Skeletal muscle satellite cell (primary cell): Measurements from ENCODE around the gene MEI4.

Experiments used
- H3K27me3 ChIP-seq: 2 replicates; pipeline ENCODE4 v1.7.0; 2013; ENCODE audit warnings: low read length; ENCODE audit not compliant: control insufficient read depth, insufficient read depth
- H3K36me3 ChIP-seq: 2 replicates; pipeline ENCODE4 v1.7.0; 2013; ENCODE audit warnings: mild to moderate bottlenecking, control low read depth, low read length; ENCODE audit not compliant: insufficient read depth
- H3K4me1 ChIP-seq: 2 replicates; pipeline ENCODE4 v1.7.0; 2013; ENCODE audit warnings: low read length; ENCODE audit not compliant: control insufficient read depth, insufficient read depth
- H3K4me2 ChIP-seq: 2 replicates; pipeline ENCODE4 v1.7.0; 2013; ENCODE audit warnings: mild to moderate bottlenecking, low read length
- H3K4me3 ChIP-seq: 2 replicates; pipeline ENCODE4 v1.7.0; 2013; ENCODE audit warnings: low read length
- H3K9ac ChIP-seq: 2 replicates; pipeline ENCODE4 v1.7.0; 2013; ENCODE audit warnings: mild to moderate bottlenecking, low read depth, low read length, moderate library complexity
- H3K9me3 ChIP-seq: replicated peaks from 2 replicates; pipeline ENCODE4 v1.7.0; 2013; ENCODE audit warnings: mild to moderate bottlenecking, control low read depth, low read length

The MEI4 gene

DNA sequence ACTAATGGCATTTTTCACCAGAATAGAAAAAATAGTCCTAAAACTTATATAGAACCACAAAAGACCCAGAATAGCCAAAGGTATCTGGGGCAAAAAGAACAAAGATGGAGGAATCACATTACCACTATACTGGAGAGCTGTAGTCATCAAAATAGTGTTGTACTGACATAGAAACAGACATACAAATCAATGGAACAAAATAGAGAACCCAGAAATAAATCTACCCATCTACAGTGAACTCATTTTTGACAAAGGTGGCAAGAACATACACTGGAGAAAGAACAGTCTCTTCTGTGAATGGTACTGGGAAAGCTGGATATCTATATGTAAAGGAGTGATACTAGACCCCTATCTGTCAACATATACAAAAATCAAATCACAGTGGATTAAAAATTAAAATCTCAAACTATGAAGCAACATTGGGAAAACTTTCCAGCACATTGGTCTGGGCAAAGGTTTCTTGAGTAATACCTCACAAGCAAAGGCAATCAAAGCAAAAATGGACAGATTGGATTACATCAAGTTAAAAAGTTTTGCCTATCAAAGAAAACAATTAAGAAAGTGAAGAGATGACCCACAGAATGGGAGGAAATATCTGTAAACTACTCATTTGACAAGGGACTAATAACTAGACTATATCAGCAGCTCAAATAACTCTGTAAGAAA is 120.5 kb downstream of the MEI4 start:
- Histone ChIP-seq H3K4me3 (no peak overlapping the region), H3K4me2 (no peak overlapping the region), H3K36me3 (no peaks in the 10 kb centered on the region), H3K9ac (no peak overlapping the region), H3K4me1 (no peaks in the 10 kb centered on the region), H3K27me3 (no peaks in the 10 kb centered on the region), H3K9me3 (no peaks in the 10 kb centered on the region)

- Histone ChIP-seq H3K4me3 (no peak overlapping the region), H3K4me2 (no peak overlapping the region), H3K27me3 (no peaks in the 10 kb centered on the region), H3K9ac (no peak overlapping the region), H3K9me3 (no peaks in the 10 kb centered on the region), H3K36me3 (no peaks in the 10 kb centered on the region), H3K4me1 (no peaks in the 10 kb centered on the region)
Observed at GRCh38 chr6:77774457-77774856, 121.6 kb downstream of the MEI4 start.

DNA sequence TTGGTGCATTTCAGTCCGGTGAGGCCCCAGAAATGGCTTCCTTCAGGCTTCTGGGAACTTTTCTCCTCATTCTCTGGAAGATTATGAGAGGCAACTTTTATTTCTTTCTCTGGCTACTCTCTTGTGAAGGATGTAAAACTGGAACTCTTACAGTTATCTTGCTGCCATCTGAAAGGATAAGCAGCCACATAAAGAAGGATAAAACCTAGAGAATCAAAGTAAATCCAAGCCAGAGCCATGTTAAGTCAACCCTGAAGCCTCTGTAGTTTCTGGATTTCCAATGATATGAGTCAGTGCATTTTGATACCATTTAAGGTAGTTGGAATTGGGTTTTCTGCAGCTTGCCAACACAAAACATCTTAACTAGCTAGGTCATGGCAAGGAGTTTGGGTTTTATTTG is 123.6 kb downstream of the MEI4 start:
- Histone ChIP-seq H3K4me2 (no peak overlapping the region), H3K9ac (no peak overlapping the region), H3K4me3 (no peak overlapping the region), H3K27me3 (no peaks in the 10 kb centered on the region), H3K36me3 (no peaks in the 10 kb centered on the region), H3K4me1 (no peaks in the 10 kb centered on the region), H3K9me3 (no peaks in the 10 kb centered on the region)

DNA sequence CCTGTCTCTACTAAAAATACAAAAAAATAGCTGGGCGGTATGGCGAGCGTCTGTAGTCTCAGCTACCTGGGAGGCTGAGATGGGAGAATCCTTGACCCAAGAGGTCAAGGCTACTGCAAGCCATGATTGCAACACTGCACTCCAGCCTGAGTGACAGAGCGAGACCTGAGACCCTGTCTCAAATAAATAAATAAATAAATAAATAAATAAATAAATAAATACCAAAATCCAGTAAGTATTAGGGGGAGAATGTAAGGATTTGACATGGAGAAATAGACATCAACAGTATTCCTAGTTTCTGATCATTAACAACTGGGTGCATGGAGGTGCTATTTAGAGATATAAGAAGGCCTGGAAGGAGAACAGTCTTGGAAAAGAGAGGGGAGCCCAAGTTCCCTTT is 125.7 kb downstream of the MEI4 start:
- no peak overlapping the region for H3K4me2 ChIP-seq
- peaks cover 3% of the 10 kb centered on the region for H3K9me3 ChIP-seq
- no peak overlapping the region for H3K4me3 ChIP-seq
- no peaks in the 10 kb centered on the region for H3K4me1 ChIP-seq
- no peaks in the 10 kb centered on the region for H3K27me3 ChIP-seq
- H3K9ac ChIP-seq, result no peak overlapping the region
- no peaks in the 10 kb centered on the region for H3K36me3 ChIP-seq

GRCh38 chr6:77786935-77787629 is 134.2 kb downstream of the MEI4 start:
- no peak overlapping the region for H3K4me2 ChIP-seq
- no peak overlapping the region for H3K9ac ChIP-seq
- H3K27me3 ChIP-seq, result no peaks in the 10 kb centered on the region
- H3K4me3 ChIP-seq, result no peak overlapping the region
- H3K36me3 ChIP-seq, result no peaks in the 10 kb centered on the region
- peaks cover 4% of the 10 kb centered on the region for H3K9me3 ChIP-seq
- H3K4me1 ChIP-seq, result no peaks in the 10 kb centered on the region

- H3K27me3 ChIP-seq, result no peaks in the 10 kb centered on the region
- no peak overlapping the region for H3K9ac ChIP-seq
- no peaks in the 10 kb centered on the region for H3K4me1 ChIP-seq
- no peaks in the 10 kb centered on the region for H3K36me3 ChIP-seq
- no peaks in the 10 kb centered on the region for H3K9me3 ChIP-seq
- no peak overlapping the region for H3K4me2 ChIP-seq
- no peak overlapping the region for H3K4me3 ChIP-seq
Observed at GRCh38 chr6:77796824-77797809, 144.3 kb downstream of the MEI4 start.

DNA sequence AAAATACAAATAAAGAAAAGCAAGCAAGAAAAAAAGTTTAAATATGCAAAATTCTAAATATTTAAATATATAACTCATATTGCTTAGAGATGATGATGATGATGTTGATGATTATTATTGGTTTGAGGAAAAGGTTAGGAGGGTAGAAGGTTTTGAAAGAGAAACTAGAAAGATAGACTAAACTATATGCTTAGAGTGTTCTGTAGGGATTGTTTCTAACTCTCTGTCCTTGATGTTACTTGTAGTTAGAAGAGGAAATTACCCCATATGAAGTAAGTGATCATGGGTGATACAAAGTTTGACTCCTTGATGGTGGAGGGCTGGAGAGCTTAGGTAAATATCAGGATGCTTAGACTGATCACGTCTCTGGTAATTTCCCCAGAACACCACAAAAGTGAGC is 159.5 kb downstream of the MEI4 start:
- Histone ChIP-seq H3K9ac (no peak overlapping the region), H3K4me2 (no peak overlapping the region), H3K36me3 (no peaks in the 10 kb centered on the region), H3K4me1 (no peaks in the 10 kb centered on the region), H3K27me3 (no peaks in the 10 kb centered on the region), H3K4me3 (no peak overlapping the region), H3K9me3 (no peaks in the 10 kb centered on the region)

GRCh38 chr6:77813090-77813489 is 160.3 kb downstream of the MEI4 start:
- Histone ChIP-seq H3K4me1 (no peaks in the 10 kb centered on the region), H3K9me3 (no peaks in the 10 kb centered on the region), H3K27me3 (no peaks in the 10 kb centered on the region), H3K4me2 (no peak overlapping the region), H3K9ac (no peak overlapping the region), H3K4me3 (no peak overlapping the region), H3K36me3 (no peaks in the 10 kb centered on the region)

GRCh38 chr6:77814119-77814518 is 161.3 kb downstream of the MEI4 start:
- Histone ChIP-seq H3K4me2 (no peak overlapping the region), H3K4me1 (no peaks in the 10 kb centered on the region), H3K27me3 (no peaks in the 10 kb centered on the region), H3K4me3 (no peak overlapping the region), H3K36me3 (no peaks in the 10 kb centered on the region), H3K9ac (no peak overlapping the region), H3K9me3 (no peaks in the 10 kb centered on the region)

GRCh38 chr6:77815531-77815930 is 162.7 kb downstream of the MEI4 start:
- no peak overlapping the region for H3K4me3 ChIP-seq
- no peak overlapping the region for H3K4me2 ChIP-seq
- no peak overlapping the region for H3K9ac ChIP-seq
- H3K9me3 ChIP-seq, result no peaks in the 10 kb centered on the region
- H3K27me3 ChIP-seq, result no peaks in the 10 kb centered on the region
- H3K36me3 ChIP-seq, result no peaks in the 10 kb centered on the region
- no peaks in the 10 kb centered on the region for H3K4me1 ChIP-seq

GRCh38 chr6:77816766-77817270 is 164.0 kb downstream of the MEI4 start:
- Histone ChIP-seq H3K27me3 (no peaks in the 10 kb centered on the region), H3K4me3 (no peak overlapping the region), H3K36me3 (no peaks in the 10 kb centered on the region), H3K4me2 (no peak overlapping the region), H3K9ac (no peak overlapping the region), H3K4me1 (no peaks in the 10 kb centered on the region), H3K9me3 (no peaks in the 10 kb centered on the region)
